GM18951 (cell line): Measurements from ENCODE around the gene NR5A2.
"Not testable (repeated sequence)": the region's sequence is repeated elsewhere in the genome, so short reads cannot be mapped to it uniquely, and the experiment has no call there.

Experiments used
- POLR2A ChIP-seq: IDR thresholded peaks from 4 replicates; pipeline ENCODE4 v1.6.1; 2011; ENCODE audit warnings: mild to moderate bottlenecking; ENCODE audit not compliant: insufficient read length, insufficient read depth; ENCODE audit errors: extremely low read depth
- in situ Hi-C: fragments of 300-500 bp; cut with MboI; formaldehyde crosslinking; loops from one replicate; pipeline ENCODE4 v1.12.0; 2022; ENCODE audit warnings: low sequenced_read_pairs, mixed read lengths, inconsistent platforms; ENCODE audit not compliant: unreplicated experiment

Gene NR5A2

GRCh38 chr1:200179126-200179780 lies 151.7 kb downstream of the NR5A2 start:
- in situ Hi-C loops, result no loop called here
- TF ChIP-seq POLR2A, result no peak

- in situ Hi-C loops, result no loop called here
- TF ChIP-seq POLR2A, result no peak
Observed at GRCh38 chr1:200179781-200180160, 152.3 kb downstream of the NR5A2 start.

- in situ Hi-C loops, result no loop called here
- TF ChIP-seq POLR2A, result no peak
Observed at GRCh38 chr1:200180821-200181220, 153.3 kb downstream of the NR5A2 start.

- in situ Hi-C loops, result no loop called here
- TF ChIP-seq POLR2A, result no peak
Observed at GRCh38 chr1:200181861-200182260, 154.4 kb downstream of the NR5A2 start.

GRCh38 chr1:200182701-200183100 lies 155.2 kb downstream of the NR5A2 start:
- in situ Hi-C loops, result no loop called here
- TF ChIP-seq POLR2A, result no peak

GRCh38 chr1:200183637-200184036 lies 156.1 kb downstream of the NR5A2 start:
- TF ChIP-seq POLR2A, result no peak
- in situ Hi-C loops, result no loop called here

GRCh38 chr1:200184196-200184595 lies 156.7 kb downstream of the NR5A2 start:
- TF ChIP-seq POLR2A, result no peak
- in situ Hi-C loops, result no loop called here

- in situ Hi-C loops, result not testable (repeated sequence)
Observed at GRCh38 chr1:200185191-200185590, 157.7 kb downstream of the NR5A2 start.

GRCh38 chr1:200187332-200187731 lies 159.8 kb downstream of the NR5A2 start:
- in situ Hi-C loops, result not testable (repeated sequence)

- no peak for TF ChIP-seq POLR2A
- in situ Hi-C loops, result no loop called here
Observed at GRCh38 chr1:200191993-200192392, 164.5 kb downstream of the NR5A2 start.

- in situ Hi-C loops, result no loop called here
- no peak for TF ChIP-seq POLR2A
Observed at GRCh38 chr1:200194477-200194876, 167.0 kb downstream of the NR5A2 start.

- no peak for TF ChIP-seq POLR2A
- in situ Hi-C loops, result no loop called here
Observed at GRCh38 chr1:200198236-200198635, 170.7 kb downstream of the NR5A2 start.

GRCh38 chr1:200205216-200205995 lies 177.9 kb downstream of the NR5A2 start:
- TF ChIP-seq POLR2A, result no peak

GRCh38 chr1:200206340-200206739 lies 178.8 kb downstream of the NR5A2 start:
- TF ChIP-seq POLR2A, result no peak
- in situ Hi-C loops, result no loop called here

More at GRCh38 chr1:200205216-200205995, 177.9 kb downstream of the NR5A2 start:
- in situ Hi-C loops, result no loop called here
